GF-D8 (cell line): Measurements from ENCODE around the gene LRRC74B.

Source experiments
- DNase-seq: peaks from one replicate; lab custom pipeline; 2025; lab: John Stamatoyannopoulos, UW

LRRC74B gene

DNA sequence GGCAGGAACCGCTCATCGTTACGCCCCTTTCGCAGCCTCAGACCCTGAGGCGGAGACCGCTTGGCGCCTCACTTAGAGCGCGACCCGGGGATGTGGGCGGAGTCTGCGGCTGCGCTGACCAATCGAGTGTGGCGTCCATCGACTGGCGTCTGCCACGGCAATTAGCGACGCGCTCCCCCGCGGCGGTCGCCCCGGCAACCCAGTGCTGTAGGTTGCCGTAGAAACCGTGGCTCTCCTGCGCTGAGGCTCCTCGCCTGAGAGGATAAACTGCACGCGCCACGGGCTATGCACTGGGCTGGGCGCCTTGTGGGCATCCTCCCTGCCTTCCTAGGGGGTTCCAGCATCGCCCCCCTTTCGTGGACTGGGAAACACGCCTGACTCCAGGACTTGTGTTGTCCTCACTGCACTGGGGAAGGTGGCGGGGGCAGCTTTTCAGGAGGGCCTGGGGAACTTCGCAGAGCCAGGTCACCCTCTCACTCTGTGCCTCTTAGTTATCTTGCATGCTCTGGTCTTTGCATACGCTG, 31.5 kb upstream of the LRRC74B start:
- DNase-seq: no peak

DNA sequence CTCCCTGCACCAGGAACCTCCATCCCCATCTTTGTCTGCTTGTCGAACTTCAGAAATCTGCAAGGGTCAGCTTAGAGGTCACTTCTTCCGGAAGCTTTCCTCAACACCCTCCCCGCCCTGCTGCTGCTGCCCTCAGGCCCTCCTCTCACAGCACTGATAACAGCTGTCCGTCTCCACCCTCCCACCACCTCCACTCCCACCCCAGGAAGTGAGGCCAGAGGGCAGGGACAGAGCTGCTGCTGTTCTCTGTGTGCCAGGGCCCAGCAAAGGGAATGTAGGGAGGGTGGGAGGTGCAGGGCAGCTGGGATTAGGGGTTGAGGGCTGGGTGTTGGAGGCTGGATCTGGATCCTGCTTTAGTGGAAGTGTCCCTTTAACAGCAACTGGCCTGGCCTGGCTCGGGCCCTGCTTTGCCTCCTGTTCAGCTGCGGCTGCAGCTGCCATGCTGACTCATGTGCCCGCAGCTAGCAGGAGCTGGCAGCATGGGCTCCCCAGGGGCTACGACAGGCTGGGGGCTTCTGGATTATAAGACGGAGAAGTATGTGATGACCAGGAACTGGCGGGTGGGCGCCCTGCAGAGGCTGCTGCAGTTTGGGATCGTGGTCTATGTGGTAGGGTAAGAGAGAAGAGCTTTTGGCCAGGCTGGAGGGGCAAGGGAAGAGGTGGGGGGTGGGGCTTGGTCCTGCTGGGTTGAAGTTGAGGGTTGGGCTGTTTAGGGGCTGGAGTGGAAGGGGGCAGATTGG, 30.9 kb upstream of the LRRC74B start, which contains the start of gene P2RX6:
Gene P2RX6, plus strand, starts transcription at position 440 of the 740 bp plus-strand sequence. Its CDS starts 10 bp downstream, at position 450.
- DNase-seq: no peak

DNA sequence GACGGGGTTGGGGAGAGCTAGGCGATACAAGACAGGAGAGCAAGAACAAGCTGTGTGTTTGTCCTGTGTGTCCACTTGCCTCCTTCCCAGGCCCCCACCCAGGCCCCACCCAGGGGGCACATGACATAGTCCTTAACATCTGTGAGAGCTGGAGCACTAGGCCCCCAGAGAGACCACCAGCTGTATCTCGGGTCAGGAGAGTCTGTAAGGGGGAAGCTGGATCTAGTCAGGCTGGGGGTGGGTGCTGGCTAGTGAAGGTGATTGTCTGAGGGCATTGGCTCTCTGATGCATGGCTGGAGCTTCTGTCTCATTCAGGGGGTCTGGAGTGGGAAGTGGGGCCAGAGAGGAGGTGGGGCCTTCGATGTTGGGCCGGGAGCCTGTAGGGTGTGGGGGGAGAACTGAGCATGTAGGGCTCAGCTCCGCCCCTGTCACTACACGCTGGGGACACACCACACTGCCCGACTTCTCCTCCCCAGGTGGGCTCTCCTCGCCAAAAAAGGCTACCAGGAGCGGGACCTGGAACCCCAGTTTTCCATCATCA, 30.2 kb upstream of the LRRC74B start:
- no peak for DNase-seq

DNA sequence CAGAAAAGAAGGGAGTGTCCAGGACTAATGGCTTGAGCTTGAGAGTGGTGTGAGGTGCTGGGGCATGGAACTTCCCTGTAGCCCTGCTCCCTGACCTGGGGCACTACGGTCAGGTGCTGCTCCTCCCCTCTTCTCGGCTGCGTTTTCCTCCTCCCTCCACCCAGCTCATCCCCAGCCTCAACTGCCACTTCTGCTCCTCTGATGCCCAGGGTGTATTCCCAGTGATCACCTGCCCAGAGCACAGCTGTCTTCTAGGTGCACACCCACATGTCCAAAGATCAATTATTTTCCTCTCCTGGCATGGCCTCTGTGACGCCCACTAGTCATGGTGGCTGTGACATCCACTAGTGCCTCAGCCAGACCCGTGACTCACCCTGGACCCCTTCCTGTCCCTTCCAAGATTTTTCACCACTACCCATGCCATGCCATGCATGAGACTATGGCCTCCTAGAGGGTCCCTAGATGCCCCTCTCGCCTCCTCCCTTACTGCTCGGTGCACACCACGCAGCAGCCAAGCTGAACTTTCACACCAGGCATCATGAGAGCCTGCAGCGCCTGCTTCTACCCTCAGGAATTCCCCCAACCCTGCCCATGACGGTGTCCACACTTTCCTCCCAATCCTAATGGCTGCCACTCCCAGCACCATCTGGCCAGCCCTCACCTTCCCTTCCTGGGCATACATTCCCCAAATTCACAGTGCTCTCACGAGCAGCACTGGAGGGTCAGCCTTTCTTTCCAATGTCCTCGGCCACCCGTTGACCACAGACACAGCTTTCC, 28.9 kb upstream of the LRRC74B start:
- no peak for DNase-seq

DNA sequence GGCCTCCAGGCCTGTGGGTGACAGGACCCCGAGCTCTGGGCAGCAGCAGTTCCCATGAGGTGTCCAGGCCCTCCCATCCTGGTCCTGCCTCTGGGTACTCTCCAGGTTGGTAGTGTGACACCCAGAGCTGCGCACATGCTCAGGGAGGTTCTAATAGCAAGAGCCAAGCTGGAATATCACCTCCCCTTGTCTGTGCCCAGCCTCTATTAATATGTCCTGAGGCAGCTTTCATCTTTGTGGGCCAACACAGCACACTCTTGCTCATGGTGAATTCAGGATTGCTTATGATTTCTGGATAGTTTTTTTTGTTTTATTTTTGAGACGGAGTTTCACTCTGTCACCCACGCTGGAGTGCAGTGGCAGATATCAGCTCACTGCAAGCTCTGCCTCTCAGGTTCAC, 27.4 kb upstream of the LRRC74B start:
- DNase-seq: no peak

DNA sequence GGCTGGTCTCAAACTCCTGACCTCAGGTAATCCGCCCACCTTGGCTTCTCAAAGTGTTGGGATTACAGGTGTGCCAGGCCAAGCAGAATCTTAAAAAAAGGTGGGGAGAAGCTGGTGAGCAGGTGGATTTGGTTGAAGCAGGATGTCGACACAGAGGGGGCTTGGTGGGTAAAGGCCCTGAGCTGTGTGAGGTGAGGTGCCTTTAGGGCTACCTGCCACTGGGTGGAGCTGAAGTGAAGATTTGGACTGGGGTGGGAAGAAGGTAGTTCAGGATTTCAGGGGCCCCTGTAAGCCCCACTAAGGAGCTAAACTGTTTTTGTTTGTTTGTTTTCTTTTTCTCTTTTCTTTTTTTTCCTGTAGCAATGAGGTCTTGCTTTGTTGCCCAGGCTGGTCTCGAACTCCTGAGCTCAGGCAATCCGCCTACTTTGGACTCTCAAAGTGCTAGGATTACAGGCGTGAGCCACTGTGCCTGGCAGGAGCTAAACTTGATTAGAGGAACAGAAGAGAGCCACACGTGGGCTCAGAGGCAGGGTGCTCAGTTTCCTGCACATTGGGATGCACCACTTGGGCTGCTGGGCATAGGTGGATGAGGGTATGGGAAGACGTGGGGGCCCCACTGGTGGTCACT, 24.8 kb upstream of the LRRC74B start:
- no peak for DNase-seq

DNA sequence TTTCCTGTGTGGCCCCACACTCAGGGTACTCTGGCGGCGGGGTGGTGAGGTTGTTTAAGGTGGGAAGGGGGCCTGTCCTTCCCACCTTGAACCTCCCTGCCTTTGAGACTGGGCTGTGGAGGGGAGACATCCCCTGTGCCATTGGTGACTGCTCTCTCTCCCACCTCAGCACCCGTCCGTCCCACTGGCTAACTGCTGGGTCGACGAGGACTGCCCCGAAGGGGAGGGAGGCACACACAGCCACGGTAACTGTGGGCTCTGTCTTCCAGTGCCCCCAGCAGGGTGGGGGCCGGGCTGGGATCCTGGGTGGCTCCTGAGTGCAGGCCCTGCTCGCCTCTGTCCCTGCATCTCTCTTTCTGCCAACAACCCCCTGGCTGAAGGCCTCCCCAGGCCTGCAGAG, 23.2 kb upstream of the LRRC74B start:
- DNase-seq: no peak

DNA sequence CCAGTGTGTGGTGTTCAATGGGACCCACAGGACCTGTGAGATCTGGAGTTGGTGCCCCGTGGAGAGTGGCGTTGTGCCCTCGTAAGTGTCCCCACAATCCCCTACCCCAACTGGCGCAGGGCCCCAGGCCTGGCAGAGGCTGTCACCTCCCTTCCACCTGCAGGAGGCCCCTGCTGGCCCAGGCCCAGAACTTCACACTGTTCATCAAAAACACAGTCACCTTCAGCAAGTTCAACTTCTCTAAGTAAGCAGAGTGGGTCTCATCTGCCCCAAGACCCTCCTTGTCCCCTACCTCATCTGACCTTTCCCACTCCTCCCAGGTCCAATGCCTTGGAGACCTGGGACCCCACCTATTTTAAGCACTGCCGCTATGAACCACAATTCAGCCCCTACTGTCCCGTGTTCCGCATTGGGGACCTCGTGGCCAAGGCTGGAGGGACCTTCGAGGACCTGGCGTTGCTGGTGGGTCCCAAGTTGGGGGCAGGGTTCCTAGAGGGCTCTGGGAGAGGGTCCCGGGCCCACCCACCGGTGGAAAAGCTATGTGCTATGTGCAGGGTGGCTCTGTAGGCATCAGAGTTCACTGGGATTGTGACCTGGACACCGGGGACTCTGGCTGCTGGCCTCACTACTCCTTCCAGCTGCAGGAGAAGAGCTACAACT, 22.7 kb upstream of the LRRC74B start:
- DNase-seq: no peak

DNA sequence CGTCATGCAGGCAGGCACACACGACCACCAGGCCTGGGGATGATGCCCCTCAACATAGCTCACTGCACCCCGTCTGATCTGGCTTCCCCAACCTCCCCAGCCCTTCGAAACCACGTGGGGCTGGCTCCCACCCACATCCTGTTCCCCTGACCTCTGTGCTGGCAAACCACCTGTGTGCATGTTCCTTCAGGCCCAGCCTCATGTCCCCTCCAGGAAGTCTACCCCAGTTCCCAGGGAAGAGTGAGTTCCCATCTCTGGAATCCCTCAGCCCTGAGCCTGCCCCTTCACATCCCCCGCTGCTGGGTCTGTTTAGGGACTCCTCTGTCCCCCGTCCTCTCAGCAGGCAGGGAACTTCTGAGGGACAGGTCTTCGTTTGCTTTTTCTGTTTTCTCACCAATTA, 20.5 kb upstream of the LRRC74B start:
- no peak for DNase-seq

DNA sequence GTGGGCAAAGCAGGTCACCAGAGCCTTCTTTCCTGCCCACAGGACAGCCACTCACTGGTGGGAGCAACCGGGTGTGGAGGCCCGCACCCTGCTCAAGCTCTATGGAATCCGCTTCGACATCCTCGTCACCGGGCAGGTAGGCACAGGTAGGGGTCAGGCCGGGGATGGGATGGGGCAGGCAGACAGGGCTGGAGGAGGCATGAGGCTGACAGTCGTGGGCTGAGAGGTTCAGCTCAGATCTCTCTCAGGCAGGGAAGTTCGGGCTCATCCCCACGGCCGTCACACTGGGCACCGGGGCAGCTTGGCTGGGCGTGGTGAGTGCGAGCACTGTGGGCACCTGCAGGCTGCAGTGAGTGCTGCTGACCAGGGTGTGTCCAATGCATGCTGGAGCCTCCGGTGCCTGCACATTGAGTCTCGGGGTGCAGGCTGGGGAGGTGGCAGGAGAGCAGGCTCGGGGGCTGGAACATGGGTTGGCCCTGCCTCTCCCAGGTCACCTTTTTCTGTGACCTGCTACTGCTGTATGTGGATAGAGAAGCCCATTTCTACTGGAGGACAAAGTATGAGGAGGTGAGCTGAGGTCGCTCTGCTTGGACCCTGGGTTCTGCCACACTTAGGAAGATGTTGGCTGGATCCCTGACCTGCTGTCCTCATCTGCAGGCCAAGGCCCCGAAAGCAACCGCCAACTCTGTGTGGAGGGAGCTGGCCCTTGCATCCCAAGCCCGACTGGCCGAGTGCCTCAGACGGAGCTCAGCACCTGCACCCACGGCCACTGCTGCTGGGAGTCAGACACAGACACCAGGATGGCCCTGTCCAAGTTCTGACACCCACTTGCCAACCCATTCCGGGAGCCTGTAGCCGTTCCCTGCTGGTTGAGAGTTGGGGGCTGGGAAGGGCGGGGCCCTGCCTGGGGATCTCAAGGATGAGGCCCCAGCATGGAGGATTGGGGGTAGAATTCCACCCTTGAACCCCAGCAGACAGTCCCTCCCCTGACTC, 19.7 kb upstream of the LRRC74B start:
- DNase-seq: no peak

DNA sequence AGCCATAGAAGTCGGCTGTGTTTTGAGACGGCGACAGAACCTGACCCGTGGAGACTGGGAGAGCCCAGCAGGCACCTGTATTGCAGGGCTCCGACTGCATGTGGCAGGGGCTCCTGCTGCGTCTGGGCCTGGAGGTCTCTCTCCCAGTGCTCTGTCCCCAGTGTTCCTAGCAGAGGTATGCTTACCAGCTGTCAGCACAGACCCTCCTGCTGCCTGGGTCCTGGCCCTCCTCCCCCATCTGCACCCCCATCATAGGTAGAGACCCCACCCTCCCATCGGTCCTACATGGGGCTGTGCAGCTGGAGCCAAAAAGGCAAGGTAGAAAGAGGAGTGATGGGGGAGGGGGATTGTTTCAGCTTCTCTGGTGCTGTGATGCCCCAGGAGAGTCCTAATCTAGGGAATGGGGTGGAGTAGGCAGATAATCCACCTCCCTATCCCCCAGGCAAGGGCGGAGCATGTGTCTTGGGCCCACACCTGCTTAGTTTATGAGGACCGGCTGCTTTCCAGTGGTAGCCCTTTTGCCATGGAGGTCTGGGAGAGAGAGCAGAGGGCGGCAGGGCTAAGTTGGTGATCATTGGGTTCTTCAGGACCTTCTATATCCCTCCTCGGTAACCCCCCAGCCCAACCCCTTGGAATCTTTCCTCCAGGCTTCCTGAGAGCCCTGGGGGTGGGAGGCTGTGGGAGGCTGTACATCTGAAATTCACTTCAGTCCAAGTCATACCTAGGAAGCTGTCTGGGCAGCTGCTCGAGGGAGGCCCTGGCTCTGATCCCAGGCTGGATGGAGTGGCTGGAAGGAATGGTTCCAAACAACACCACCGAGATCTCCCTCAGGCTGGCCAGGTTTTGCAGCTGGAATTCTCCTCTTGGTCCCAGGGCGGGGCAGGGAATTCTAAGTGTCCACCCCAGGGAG, 18.7 kb upstream of the LRRC74B start:
- DNase-seq: no peak

DNA sequence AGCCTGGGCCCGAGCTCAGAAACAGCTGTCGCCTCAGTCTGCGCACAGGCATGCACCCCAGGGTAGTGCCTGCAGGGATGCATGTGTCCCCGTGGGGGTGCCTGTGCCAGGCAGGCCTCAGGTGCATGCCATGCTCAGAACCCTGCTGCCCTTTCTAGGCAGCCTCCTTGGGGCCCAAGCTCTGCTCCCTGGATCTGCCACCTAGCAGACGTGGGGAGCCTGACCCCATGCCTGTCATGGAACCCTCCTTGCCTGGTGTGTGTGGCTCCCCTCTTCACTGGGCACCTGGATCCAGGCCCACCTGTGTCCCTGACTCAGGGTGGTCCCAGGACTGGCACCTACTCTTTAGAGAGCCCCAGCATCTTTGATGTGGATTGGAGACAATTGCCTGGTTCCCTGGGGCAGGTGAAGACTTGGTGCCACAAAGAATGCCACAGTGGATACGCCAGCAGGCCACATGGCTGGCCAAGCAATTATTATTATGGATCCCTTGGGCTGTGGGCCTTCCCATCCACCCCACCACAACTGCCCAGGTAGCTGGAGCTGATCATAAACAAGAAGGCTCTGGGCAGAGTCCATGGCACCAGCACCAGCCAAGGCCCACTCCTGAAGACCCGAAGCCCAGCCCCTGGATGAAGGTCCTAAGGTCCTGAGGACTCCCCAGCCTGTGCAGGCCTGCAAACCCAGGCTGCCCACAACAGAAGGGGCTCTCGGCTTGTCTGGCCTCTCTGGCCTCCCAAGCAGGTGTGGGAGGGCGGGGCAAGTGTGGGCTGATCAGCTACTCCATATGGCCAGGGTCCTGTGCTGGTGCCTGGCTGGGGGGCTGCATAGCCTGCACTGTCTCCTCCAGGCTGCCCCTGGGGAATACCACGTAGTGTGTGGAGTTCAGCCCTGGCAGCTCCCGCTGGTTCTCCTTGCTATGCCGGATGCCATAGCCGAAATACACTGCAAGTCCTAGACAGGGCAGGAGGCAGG, 17.2 kb upstream of the LRRC74B start:
- DNase-seq: no peak

DNA sequence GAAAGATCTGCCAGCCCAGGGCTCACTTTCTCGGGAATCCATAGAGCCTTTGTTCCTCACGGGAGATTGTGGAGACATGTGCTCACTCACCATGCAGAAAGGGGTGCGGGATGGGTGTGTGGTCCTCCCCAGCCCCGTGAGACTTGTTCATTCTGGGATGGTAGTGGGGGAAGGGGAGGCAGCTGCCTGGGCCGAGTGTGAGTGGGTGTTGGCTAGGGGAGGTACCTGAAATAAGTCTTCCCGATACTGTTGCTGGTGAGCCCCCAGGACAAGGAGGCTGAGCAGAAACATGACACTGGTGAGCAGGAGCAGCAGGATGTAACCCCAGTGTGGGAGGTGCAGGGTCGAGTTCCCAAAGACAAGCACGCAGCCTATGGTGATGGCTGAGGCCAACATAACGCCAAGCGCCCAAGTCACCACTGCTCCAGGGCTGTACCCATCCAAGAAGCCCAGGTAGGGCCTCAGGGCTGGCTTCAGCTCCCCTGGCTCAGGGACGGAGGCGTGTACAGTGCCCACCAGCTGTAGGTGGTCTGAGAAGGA, 16.2 kb upstream of the LRRC74B start:
- no peak for DNase-seq

DNA sequence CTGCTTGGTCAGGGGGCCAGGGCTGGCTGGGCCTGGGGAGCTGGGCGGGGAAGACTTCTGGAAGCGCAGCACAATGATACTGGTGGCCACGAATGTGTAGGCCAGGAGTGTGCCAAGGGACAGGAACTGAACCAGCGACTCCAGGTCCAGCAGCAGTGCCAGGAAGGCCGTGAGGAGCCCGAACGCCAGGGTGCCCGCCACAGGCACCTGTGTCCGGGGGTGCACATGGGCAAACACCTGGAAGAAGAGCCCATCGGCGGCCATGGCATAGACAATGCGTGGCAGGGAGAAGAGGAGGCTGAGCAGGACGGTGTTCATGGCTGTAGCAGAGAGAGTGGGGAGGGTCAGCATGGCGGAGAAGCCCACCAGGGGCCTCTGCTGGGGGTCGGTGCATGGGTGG, 15.7 kb upstream of the LRRC74B start:
- no peak for DNase-seq

DNA sequence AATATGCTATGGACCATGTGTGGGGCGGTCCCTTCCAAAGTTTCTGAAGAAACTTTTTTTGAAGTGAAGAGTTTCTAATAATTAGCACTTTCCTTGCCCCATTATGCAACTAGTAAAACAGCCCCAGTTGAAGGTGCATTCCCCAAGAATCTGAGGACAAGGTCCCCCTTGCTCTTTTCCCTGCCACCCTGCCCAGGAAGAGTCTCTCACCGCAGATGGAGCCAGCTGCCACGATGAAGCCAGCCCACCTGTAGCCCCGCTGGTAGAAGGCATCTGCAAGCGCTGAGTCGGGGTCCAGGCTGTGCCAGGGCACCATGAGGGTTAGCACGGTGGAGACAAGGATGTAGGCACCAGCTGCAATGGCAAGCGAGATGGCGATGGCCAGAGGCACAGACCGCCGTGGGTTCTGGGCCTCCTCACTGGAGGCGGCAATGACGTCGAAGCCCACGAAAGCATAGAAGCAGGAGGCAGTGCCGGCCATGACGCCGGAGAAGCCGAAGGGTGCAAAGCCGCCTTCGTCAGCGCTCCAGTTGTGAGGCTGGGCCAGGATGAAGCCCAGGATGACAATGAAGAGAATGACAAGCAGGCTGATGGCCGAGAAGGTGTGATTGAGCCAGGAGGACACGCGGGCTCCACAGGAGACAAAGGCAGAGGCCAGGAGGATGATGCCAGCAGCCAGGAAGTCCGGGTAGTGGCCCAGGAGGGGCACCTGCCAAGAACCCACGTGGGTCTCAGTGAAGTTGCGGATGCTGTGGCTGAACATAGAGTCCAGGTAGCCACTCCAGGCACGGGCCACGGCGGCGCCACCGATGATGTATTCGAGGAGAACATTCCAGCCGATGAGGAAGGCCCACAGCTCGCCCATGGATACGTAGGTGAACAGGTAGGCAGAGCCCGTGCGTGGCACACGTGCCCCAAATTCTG, 14.9 kb upstream of the LRRC74B start:
- no peak for DNase-seq

DNA sequence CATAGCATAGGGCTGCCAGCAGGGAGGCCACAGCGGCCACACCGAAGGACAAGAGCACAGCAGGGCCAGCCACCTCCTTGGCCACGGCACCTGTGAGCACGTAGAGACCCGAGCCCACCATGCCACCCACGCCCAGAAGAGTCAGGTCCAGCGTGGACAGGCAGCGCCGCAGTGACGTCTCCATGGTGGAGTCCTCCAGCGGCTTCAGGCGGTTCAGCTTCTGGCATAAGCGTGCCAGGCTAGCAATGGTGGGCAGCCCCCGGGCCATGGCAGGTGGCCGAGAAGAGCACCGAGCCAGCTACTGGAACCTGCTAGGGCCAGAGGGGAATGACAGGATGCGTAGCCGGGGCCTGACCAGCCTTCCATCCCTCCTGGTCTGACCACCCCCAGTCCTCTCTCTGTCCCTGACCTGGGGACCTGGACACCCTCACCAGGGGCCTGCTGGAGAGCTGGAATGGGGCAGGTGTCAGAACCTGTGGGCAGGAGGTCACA, 14.2 kb upstream of the LRRC74B start:
- no peak for DNase-seq
